KBM-7 (cell line): ENCODE measurements around the gene SLC12A5.

Experiments used
- DNase-seq: peaks from one replicate; pipeline ENCODE4 v3.0.0-alpha.2; 2015
- in situ Hi-C: fragments of 300-500 bp; cut with MboI; formaldehyde crosslinking; loops from 2 replicates; pipeline ENCODE4 v1.14.3; 2020; ENCODE audit warnings: low sequenced_read_pairs, low pct_unique_long_range_greater_than_20kb, mixed read lengths

SLC12A5 gene

DNA sequence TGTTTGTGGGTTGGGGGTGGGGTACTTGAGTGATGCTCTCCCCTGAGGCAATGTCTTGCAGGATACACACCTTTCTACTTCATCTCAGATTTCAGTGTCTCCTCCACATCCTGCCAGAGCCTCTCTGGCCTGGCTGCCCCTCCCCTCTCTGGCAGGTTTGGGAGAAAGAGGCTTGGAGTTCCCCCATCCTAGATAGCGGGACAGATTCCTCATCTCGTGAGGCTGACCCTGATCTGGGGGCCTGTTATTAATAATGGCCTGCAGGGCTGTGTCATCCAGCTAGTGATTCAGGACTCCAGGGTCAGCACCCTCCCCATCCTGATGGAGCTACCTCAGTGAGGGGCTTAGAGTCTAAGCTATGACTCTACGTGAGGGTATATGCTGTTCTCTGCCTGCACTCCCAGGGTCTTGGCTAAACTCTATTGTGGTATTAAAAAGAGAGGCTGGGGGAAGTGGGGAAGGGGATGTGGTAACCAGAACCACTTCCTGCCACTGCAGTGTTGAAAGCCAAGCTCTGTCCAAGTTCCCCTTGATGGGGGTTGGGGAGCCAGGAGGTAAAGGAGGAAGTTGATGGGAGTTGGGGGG, 24.0 kb upstream of the SLC12A5 start:
- peak; percentile 96 for DNase-seq
- in situ Hi-C loops: no loop called here

GRCh38 chr20:46006022-46006705, 22.9 kb upstream of the SLC12A5 start:
- in situ Hi-C loops: no loop called here
- no peak for DNase-seq

DNA sequence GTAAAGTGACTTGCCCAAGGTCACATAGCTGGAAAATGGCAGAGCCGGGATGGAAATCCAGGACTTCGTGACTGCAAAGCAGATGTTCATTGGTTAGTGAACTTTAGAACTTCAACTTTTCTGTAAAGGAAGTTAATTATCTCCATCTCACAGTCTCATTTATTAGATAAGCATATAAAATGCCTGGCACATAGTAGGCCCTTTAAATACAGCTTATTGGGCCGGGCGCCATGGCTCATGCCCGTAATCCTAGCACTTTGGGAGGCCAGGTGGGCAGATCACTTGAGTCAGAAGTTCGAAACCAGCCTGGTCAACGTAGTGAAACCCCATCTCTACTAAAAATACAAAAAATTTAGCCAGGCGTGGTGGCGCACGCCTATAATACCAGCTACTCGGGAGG, 22.1 kb upstream of the SLC12A5 start:
- DNase-seq: no peak
- in situ Hi-C loops: no loop called here

DNA sequence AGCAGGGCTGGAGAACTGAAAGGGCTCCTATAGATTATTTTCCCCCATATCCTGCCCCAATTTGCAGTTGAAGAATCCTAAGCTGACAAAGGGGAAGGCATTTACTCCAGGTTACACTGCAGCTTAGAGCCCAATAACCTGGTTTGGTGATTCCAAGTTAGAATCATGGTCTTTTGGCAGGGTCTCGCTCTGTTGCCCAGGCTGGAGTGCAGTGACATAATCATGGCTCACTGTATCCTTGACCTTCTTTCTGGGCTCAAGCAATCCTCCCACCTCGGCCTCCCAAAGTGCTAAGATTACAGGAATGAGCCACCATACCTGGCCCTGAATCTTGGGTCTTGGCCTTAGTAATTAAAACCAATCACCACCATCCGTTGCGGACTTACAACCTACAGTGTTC, 21.3 kb upstream of the SLC12A5 start:
- in situ Hi-C loops: no loop called here
- DNase-seq: no peak

DNA sequence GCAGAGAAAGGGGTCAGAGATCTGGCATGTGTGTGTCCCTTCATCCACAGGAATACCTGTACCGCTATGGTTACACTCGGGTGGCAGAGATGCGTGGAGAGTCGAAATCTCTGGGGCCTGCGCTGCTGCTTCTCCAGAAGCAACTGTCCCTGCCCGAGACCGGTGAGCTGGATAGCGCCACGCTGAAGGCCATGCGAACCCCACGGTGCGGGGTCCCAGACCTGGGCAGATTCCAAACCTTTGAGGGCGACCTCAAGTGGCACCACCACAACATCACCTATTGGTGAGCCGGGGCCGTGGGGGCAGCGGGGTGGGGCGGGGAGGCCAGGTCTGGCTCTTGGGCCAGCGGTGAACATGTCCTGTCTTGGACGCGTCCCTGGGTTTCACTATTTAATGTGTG, 19.2 kb upstream of the SLC12A5 start:
- DNase-seq: no peak
- in situ Hi-C loops: no loop called here

GRCh38 chr20:46010491-46011391, 18.3 kb upstream of the SLC12A5 start:
- DNase-seq: no peak

DNA sequence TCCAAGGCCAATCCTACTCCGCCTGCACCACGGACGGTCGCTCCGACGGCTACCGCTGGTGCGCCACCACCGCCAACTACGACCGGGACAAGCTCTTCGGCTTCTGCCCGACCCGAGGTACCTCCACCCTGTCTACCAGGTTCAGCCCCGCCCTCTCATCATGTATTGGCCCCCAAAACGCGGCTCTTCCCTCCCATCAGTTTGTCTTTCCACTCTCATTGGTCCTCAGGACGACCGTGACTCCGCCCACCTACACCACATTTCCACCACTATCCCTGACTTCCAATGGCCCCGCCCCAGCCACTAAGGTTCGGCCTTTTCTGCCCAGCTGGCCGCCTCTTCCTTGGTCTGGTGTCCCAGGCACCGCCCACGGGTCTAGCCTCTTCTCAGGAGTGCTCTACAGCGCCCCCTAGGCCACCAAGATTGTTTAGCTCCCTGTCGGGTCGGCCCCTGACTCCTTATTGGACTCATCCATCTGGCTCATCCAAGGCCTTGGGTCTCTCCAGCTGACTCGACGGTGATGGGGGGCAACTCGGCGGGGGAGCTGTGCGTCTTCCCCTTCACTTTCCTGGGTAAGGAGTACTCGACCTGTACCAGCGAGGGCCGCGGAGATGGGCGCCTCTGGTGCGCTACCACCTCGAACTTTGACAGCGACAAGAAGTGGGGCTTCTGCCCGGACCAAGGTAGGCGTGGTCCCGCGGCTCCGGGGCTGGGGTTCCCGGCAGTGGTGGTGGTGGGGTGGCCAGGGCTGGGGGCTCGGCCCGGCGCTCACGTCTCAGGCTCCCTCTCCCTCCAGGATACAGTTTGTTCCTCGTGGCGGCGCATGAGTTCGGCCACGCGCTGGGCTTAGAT, 17.2 kb upstream of the SLC12A5 start:
- in situ Hi-C loops: no loop called here
- DNase-seq: peak; percentile 62

More at GRCh38 chr20:46010491-46011391, 18.3 kb upstream of the SLC12A5 start:
- in situ Hi-C loops: no loop called here

DNA sequence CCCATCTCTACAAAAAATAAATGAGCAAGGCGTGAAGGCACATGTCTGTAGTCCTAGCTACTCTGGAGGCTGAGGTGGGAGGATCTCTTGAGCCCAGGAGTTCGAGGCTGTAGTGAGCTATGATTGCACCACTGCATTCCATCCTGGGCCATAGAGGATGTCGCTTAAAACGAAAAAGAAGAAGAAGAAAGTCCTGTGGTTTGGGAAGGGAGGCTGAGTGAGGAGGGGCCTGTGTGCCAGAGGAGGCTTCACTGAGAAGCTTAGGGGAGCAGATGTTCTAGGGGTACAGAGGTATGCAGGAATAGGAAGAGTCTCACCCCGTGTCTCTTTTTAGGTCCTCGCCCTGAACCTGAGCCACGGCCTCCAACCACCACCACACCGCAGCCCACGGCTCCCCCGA, 16.1 kb upstream of the SLC12A5 start:
- DNase-seq: no peak
- in situ Hi-C loops: no loop called here

- in situ Hi-C loops: no loop called here
Observed at GRCh38 chr20:46013322-46013828, 15.6 kb upstream of the SLC12A5 start.

DNA sequence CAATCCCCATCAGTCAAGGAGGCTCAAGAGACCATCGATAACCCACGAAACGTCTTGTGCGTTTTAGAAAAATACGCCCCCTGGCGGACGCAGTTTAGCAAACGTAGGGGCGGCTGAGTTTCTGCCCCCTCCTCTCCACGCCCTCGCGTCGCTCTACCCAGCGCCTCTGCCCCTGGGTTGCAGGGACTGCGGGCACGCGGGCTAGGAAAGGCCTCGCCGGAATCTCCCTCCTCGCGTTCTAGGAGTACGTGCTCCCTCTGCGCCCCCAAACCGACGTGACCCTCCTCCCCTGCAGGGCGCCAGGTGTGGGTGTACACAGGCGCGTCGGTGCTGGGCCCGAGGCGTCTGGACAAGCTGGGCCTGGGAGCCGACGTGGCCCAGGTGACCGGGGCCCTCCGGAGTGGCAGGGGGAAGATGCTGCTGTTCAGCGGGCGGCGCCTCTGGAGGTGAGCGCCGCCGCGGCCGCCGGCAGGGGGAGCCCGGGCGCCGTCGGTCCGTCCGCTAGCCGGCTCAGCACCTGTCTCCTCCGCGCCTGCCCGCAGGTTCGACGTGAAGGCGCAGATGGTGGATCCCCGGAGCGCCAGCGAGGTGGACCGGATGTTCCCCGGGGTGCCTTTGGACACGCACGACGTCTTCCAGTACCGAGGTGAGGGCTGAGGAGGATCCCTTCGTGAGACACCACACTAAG, 15.0 kb upstream of the SLC12A5 start:
- in situ Hi-C loops: no loop called here
- peak; percentile 74 for DNase-seq

More at GRCh38 chr20:46013322-46013828, 15.6 kb upstream of the SLC12A5 start:
- DNase-seq: no peak

DNA sequence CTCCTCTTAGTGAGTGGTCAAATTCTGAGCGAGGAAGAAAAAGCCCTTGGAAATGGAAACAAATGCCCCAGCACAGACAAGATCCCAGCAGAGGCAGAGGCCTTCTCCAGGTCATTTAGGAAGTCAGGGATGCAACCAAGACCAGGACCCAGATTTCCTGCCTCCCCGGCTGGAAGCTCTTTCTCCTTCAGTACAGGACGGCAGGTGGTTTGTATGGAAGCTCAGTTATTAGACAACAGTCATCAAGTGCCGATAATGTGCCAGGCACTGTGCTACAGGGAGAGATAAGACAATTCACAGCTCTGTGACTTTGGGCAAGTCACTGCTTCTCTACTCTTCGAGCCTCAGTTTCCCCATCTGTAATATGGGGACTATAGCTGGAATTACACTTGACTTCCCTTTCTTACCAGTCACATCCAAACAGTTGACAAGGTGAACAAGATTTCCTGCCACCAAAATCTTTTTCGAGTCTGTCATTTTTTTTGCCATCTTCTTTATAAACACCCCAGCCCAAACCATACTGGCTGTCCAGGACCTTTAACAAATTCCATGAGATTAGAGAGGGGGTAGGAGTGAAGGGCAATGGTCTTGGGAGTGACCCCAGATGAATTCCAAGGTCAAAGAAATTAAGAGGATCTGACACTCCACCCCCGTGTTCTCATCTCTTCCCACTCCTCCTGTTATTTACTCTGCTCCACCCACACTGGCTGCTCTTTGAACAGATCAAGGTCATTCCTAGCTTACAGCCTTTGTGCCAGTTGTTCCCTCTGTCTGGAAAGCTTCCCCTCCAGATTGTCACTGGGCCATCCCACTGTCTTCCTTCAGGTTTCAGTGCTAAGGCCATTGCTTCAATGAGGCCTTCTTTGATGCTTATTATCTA, 14.3 kb upstream of the SLC12A5 start:
- in situ Hi-C loops: no loop called here

GRCh38 chr20:46017272-46017671, 11.7 kb upstream of the SLC12A5 start:
- in situ Hi-C loops: no loop called here
- no peak for DNase-seq

More for the DNA sequence above, 14.3 kb upstream of the SLC12A5 start:
- no peak for DNase-seq

DNA sequence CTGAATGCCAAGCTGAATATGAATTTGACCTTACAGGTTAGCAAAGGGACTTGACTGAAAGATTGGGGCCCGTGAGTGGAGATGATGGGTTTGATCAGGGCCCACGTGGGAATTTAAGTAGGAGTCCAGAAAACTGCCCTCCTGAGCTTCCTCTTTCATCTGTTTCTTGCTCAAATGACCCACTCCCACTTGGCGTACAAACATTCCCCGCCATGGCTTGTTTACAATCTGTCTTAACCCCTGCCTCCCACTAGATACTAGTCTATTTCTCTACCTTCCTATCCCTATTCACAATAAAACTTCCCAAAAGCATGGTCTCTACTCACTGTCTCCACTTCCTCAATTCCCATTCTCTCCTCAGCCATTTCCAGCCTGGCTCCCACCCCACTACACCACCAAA, 10.9 kb upstream of the SLC12A5 start:
- DNase-seq: no peak
- in situ Hi-C loops: no loop called here

GRCh38 chr20:46018611-46019010, 10.4 kb upstream of the SLC12A5 start:
- DNase-seq: no peak
- in situ Hi-C loops: no loop called here

DNA sequence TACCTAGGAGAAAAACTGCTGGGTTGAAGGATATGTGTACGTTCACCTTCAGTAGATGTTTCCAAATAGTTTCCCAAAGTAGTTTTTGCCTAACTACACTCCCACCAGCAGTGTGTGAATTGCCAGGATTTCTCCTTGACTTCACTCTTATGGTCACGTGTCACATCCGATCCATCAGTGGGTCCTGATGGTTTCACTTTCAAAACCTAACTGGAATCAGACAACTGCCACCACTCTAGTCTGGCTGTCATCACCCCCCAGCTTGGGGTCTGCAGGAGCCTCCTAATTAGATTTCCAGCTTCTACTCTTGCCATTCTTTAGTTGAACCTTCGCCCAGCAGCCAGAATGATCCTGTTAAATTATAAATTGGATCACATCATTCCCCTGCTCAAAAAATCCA, 8.5 kb upstream of the SLC12A5 start:
- in situ Hi-C loops: no loop called here
- no peak for DNase-seq

DNA sequence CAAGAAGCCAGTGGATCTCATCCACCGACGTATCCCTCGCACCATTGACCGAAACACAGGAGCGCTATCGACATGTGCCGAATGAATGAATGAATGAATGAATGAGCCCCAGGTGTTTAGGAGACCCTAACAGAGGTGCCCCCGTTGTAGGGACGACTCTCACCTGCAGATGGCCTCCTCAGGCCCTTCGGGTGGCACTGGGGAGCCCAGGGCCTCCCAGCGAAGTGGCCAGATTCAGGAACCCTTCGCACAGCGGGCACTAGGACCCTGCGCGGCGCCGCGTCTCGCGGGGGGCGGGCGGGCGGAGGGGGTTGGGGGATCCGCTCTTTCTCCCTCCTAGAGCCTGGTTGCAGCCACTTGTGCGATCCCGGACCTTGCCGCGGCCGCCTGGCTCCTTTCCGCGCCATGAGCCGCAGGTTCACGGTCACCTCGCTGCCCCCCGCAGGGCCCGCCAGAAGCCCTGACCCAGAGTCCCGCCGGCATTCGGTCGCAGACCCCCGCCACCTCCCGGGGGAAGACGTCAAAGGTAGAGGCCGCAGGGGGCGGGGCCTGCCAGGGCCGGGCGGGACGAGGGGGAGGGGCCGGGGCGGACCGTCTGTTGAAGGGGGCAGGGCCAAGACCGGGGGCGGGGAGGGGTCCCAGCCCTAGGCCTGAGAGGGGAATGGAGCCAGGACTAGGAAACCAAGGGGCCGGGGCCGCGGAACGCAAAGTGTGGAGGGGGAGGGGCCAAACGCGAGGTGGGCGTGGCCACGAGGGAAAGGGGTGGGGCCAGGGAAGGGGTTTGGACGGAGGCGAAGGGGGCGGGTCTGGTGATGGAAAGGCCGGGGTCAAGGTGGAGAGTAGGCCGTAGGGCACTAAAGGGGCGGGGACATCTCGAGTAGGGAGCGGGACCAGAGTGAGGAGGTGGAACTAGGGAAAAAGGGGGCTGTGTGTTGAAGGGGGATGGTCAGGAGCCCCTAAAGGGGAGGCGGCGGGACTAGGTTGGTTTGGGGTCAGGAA, 7.4 kb upstream of the SLC12A5 start:
- in situ Hi-C loops: no loop called here
- peak; percentile 71 for DNase-seq
